Gastrocnemius medialis (tissue), 4 donors: ENCODE measurements around the gene BTBD10. TPM values are rescaled to one million over a fixed set of nuclear protein-coding genes. Genes with fewer than 3 reads are reported as not detected.
A peak's percentile ranks its signal among the peaks of the same experiment; 100 is the strongest.

Source experiments
- ATAC-seq, 2 donors: fragments of 150-250 bp; one replicate each; pipeline ENCODE4 v1.9.1; 2016
- DNase-seq, 2 donors: peaks; one replicate each; pipeline ENCODE4 v3.0.0-alpha.2; 2019
- H3K27ac ChIP-seq, 4 donors: fragments of 200-600 bp; sonication (generic); 1 replicate in 1 of 4; 2 replicates in 3 of 4; pipeline ENCODE4 v1.5.1; 2016 to 2018; ENCODE audit warnings: mild to moderate bottlenecking in 2 of 4, moderate library complexity in 1 of 4
- H3K27me3 ChIP-seq, 3 donors: fragments of 200-600 bp; sonication (generic) in 2 of 3; 1 replicate in 1 of 3; 2 replicates in 2 of 3; pipeline versions ENCODE4 v1.5.1 to v1.6.0; 2016 to 2019; ENCODE audit warnings: mild to moderate bottlenecking in 1 of 3, moderate library complexity in 1 of 3
- H3K36me3 ChIP-seq, 2 donors: fragments of 200-600 bp; sonication (generic) in 1 of 2; one replicate each; pipeline ENCODE4 v1.5.1; 2017 to 2018
- H3K4me1 ChIP-seq, 2 donors: fragments of 200-600 bp; sonication (generic) in 1 of 2; one replicate each; pipeline ENCODE4 v1.5.1; 2016 to 2017; ENCODE audit warnings: mild to moderate bottlenecking in 2 of 2
- H3K4me3 ChIP-seq, 4 donors: fragments of 200-600 bp; sonication (generic) in 3 of 4; 1 replicate in 1 of 4; 2 replicates in 3 of 4; pipeline ENCODE4 v1.5.1; 2016 to 2019; ENCODE audit warnings: mild to moderate bottlenecking in 2 of 4
- H3K9me3 ChIP-seq, 3 donors: fragments of 200-600 bp; sonication (generic) in 2 of 3; 1 replicate in 1 of 3; 2 replicates in 2 of 3; pipeline ENCODE4 v1.5.1; 2016 to 2019
- POLR2A ChIP-seq, 2 donors: fragments of 450-650 bp; IDR thresholded peaks; one replicate each; pipeline ENCODE4 v1.6.1; 2017; ENCODE audit warnings: antibody characterized with exemption in 2 of 2, mild to moderate bottlenecking in 2 of 2, moderate library complexity in 2 of 2
- in situ Hi-C, 4 donors: fragments of 200-750 bp; cut with MboI; loops; one replicate each; pipeline versions ENCODE4 v1.15.0 to v1.8.0; 2017; ENCODE audit warnings: low sequenced_read_pairs in 4 of 4
- intact Hi-C: fragments of 100-400 bp; cut with DNase I; formaldehyde crosslinking; loops from one replicate; pipeline ENCODE4 v1.15.1; 2023; ENCODE audit warnings: low total_unique reads
- total RNA-seq, 4 donors: library from RNA; depleted of rRNA; stranded (reverse); fragments of >200 nt; gene quantifications; one replicate each; pipeline versions ENCODE4 v1.1.0 to v1.2.3, GENCODE V29; 2016
- TF ChIP-seq, protein P1 (sequence below), 5 experiments: fragments of 450-650 bp in 3 of 5; fragments of 200-600 bp in 2 of 5; sonication (generic) in 2 of 5; IDR thresholded peaks in 4 of 5; conservative IDR thresholded peaks in 1 of 5; 1 replicate in 4 of 5; 2 replicates in 1 of 5; pipeline ENCODE4 v1.5.1; 2016 to 2019; ENCODE audit warnings: antibody characterized with exemption in 5 of 5, mild to moderate bottlenecking in 3 of 5, moderate library complexity in 3 of 5

BTBD10 gene
- total RNA-seq, 4 donors from 2014 or later, result 18.6 to 31.9 (median 20.3) TPM

DNA sequence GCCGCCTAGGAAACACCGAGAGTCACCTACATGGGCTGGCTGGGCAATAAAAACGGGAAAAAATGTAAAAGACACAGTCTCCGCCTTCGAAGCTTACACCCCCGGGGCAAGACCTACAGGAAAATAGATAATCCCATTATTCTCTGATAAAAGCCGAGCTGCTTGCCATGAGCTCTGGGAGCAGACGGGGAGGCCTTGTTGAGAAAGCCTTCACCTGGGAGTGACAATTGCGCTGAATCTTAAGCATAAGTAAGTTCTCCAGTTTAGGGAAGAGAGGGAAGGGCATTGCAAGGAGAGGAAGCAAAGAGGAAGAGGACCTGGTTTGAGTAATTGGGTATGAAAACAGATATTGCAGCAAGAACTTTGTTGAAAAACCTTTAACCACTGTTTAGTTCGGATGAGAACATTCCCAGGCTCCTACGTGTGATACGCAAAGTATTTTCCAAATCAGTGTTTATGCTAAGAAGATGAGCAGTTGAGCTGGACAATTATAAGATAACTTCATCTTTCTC lies 813 bp upstream of the BTBD10 start:
- H3K27ac ChIP-seq, result peak overlapping the region; percentile 84 to 94 (median 86)
- intact Hi-C loops, result loop anchor here (2.0 kb wide), 1 partner anchor 253 kb away; no protein-coding TSS in a partner anchor
- peaks cover 13% of the 10 kb centered on the region in 2 donors for H3K4me1 ChIP-seq
- peak overlapping the region; percentile 76 to 99 (median 95) for H3K4me3 ChIP-seq
- in situ Hi-C loops, result no loop called here
- H3K36me3 ChIP-seq, result no peaks in the 10 kb centered on the region
- ATAC-seq (no peak), DNase-seq (no peak)
- no peaks in the 10 kb centered on the region for H3K9me3 ChIP-seq
- TF ChIP-seq, protein P1, sequence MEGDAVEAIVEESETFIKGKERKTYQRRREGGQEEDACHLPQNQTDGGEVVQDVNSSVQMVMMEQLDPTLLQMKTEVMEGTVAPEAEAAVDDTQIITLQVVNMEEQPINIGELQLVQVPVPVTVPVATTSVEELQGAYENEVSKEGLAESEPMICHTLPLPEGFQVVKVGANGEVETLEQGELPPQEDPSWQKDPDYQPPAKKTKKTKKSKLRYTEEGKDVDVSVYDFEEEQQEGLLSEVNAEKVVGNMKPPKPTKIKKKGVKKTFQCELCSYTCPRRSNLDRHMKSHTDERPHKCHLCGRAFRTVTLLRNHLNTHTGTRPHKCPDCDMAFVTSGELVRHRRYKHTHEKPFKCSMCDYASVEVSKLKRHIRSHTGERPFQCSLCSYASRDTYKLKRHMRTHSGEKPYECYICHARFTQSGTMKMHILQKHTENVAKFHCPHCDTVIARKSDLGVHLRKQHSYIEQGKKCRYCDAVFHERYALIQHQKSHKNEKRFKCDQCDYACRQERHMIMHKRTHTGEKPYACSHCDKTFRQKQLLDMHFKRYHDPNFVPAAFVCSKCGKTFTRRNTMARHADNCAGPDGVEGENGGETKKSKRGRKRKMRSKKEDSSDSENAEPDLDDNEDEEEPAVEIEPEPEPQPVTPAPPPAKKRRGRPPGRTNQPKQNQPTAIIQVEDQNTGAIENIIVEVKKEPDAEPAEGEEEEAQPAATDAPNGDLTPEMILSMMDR (IDR thresholded peaks at IDR 0.05 in 4 of 5, conservative IDR thresholded peaks at IDR 0.05 in 1 of 5), result no peak
- TF ChIP-seq POLR2A (IDR thresholded peaks at IDR 0.05), result no peak
- no peaks in the 10 kb centered on the region for H3K27me3 ChIP-seq

DNA sequence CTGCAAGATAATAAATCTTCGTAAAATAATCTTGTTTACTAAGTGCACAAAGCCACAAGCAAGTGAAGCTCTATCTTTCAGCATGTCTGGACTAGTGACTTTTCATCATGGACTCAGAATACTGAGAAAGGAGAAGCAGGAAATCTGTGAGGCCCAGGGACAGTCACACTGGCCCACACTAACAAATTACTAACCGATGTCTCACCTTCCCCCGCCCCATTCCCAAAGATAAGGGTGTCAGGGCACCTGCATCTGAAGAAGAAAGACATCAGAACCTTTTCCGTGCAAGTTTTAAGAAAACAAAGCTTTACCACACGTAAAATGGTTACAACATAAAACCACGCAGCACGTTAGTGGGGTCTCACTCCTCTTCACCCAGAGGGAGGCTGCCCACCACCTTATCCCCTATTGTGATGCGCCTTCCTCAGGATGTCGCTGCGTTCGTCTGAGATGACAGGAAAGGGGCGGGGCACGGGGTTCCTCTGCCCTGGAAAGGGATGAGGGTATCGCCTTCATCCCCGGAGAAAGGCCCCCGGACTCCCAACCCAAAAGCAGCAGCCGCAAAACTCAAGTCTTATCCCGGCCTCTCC lies 616 bp downstream of the BTBD10 start:
- H3K36me3 ChIP-seq, result no peaks in the 10 kb centered on the region
- peak overlapping the region; percentile 76 to 99 (median 95) for H3K4me3 ChIP-seq
- peak overlapping the region; percentile 84 to 94 (median 86) for H3K27ac ChIP-seq
- in situ Hi-C loops, result no loop called here
- intact Hi-C loops, result no loop called here
- TF ChIP-seq POLR2A (IDR thresholded peaks at IDR 0.05), result no peak
- TF ChIP-seq, protein P1 (IDR thresholded peaks at IDR 0.05 in 4 of 5, conservative IDR thresholded peaks at IDR 0.05 in 1 of 5), result no peak
- ATAC-seq (peak; percentile 50 to 57), DNase-seq (peak in 1 of 2 donors; percentile 16)
- no peaks in the 10 kb centered on the region for H3K9me3 ChIP-seq
- peaks cover 13% of the 10 kb centered on the region in 2 donors for H3K4me1 ChIP-seq
- no peaks in the 10 kb centered on the region for H3K27me3 ChIP-seq

DNA sequence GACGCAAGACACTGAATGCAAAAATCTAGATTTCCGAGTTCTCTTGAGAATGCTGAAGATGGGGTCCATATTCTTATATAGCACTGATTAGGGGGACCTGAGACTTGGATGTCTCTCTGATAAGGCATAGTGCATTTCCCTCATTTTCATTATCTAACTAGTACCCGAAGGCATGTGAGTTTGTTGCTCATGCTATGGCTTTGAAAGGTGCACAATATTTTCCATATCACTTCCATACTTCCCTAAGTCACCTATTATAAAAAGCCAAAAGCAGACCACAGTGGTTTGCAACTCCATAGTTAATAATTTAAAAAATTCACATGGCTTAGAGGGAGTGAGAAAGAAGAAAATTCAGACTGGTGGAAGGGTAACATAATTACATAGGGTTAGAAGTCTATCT lies 1.7 kb downstream of the BTBD10 start:
- no peaks in the 10 kb centered on the region for H3K36me3 ChIP-seq
- H3K27me3 ChIP-seq, result no peaks in the 10 kb centered on the region
- no peak overlapping the region for H3K27ac ChIP-seq
- ATAC-seq (no peak), DNase-seq (no peak)
- in situ Hi-C loops (no loop called here), intact Hi-C loops (no loop called here)
- no peaks in the 10 kb centered on the region for H3K9me3 ChIP-seq
- H3K4me3 ChIP-seq, result no peak overlapping the region
- peaks cover 13% of the 10 kb centered on the region in 2 donors for H3K4me1 ChIP-seq
- TF ChIP-seq, protein P1 (IDR thresholded peaks at IDR 0.05 in 4 of 5, conservative IDR thresholded peaks at IDR 0.05 in 1 of 5), result no peak
- TF ChIP-seq POLR2A (IDR thresholded peaks at IDR 0.05), result no peak

GRCh38 chr11:13450832-13451397 lies 12.1 kb downstream of the BTBD10 start:
- no peak overlapping the region for H3K4me3 ChIP-seq
- H3K27ac ChIP-seq, result no peak overlapping the region
- no peaks in the 10 kb centered on the region for H3K9me3 ChIP-seq
- DNase-seq (no peak), ATAC-seq (no peak)
- H3K27me3 ChIP-seq, result no peaks in the 10 kb centered on the region
- TF ChIP-seq, protein P1 (IDR thresholded peaks at IDR 0.05 in 4 of 5, conservative IDR thresholded peaks at IDR 0.05 in 1 of 5), result no peak
- no peak for TF ChIP-seq POLR2A (IDR thresholded peaks at IDR 0.05)
- H3K36me3 ChIP-seq, result no peaks in the 10 kb centered on the region
- intact Hi-C loops (no loop called here), in situ Hi-C loops (no loop called here)
- H3K4me1 ChIP-seq, result peaks cover 20 to 25% of the 10 kb centered on the region in 2 donors
